Caco-2 (cell line): Measurements from ENCODE around the gene MARCHF10. TPM values are rescaled to one million over a fixed set of nuclear protein-coding genes. Genes with fewer than 3 reads are reported as not detected.

Experiments
- BruUV-seq: library from RNA; stranded (reverse); fragments of 400-500 nt; replicated peaks from 2 replicates; lab custom pipeline; 2021; lab: Mats Ljungman, UMichigan
- CTCF ChIA-PET: fragments of 300-600 bp; sonication (Branson Sonifier 250); formaldehyde crosslinking; loops from one replicate; lab custom pipeline; 2022; ENCODE audit warnings: antibody characterized with exemption; lab: Charles Lee
- POLR2A ChIA-PET: fragments of 300-600 bp; sonication (Branson Sonifier 250); formaldehyde crosslinking; loops from one replicate; lab custom pipeline; 2022; ENCODE audit warnings: antibody characterized with exemption; lab: Charles Lee
- DNase-seq, 2 experiments: peaks; one replicate each; pipeline versions ENCODE4 v3.0.0 to v3.0.0-alpha.2; 2020 to 2022
- H3K27me3 ChIP-seq: replicated peaks from 2 replicates; pipeline ENCODE4 v1.6.0; 2011; ENCODE audit warnings: low read length; ENCODE audit not compliant: control insufficient read depth, insufficient read depth
- H3K36me3 ChIP-seq: 2 replicates; pipeline ENCODE4 v1.5.1; 2011; ENCODE audit warnings: low read length; ENCODE audit not compliant: control insufficient read depth, insufficient read depth
- H3K4me1 ChIP-seq: fragments of 250-450 bp; sonication (Bioruptor Pico); 2 replicates; pipeline ENCODE4 v1.5.1; 2020; ENCODE audit warnings: mild to moderate bottlenecking
- H3K4me3 ChIP-seq: 2 replicates; pipeline ENCODE4 v1.5.1; 2011; ENCODE audit warnings: low read depth, mild to moderate bottlenecking, control low read depth, low read length
- H3K9me3 ChIP-seq: fragments of 250-450 bp; sonication (Bioruptor Pico); 2 replicates; pipeline ENCODE4 v1.5.1; 2020; ENCODE audit warnings: mild to moderate bottlenecking, moderate library complexity
- H3K27ac Mint-ChIP-seq: one replicate; pipeline ENCODE4 v1.8.0; 2022; ENCODE audit warnings: mixed read lengths; ENCODE audit not compliant: unreplicated experiment
- H3K27me3 Mint-ChIP-seq: one replicate; pipeline ENCODE4 v1.8.0; 2022; ENCODE audit warnings: mixed read lengths; ENCODE audit not compliant: insufficient read depth, unreplicated experiment
- H3K36me3 Mint-ChIP-seq: one replicate; pipeline ENCODE4 v1.8.0; 2022; ENCODE audit warnings: mild to moderate bottlenecking, mixed read lengths; ENCODE audit not compliant: insufficient read depth, unreplicated experiment
- H3K4me1 Mint-ChIP-seq: one replicate; pipeline ENCODE4 v1.8.0; 2022; ENCODE audit warnings: low read depth, mixed read lengths; ENCODE audit not compliant: unreplicated experiment
- H3K4me3 Mint-ChIP-seq: one replicate; pipeline ENCODE4 v1.8.0; 2022; ENCODE audit warnings: mild to moderate bottlenecking, moderate library complexity, mixed read lengths; ENCODE audit not compliant: unreplicated experiment
- H3K9me3 Mint-ChIP-seq: one replicate; pipeline ENCODE4 v1.8.0; 2022; ENCODE audit warnings: mixed read lengths; ENCODE audit not compliant: unreplicated experiment
- intact Hi-C: fragments of 100-400 bp; cut with micrococcal nuclease; formaldehyde crosslinking; loops from one replicate; pipeline ENCODE4 v1.10.0; 2022; ENCODE audit not compliant: unreplicated experiment
- total RNA-seq: library from RNA; stranded (reverse); gene quantifications from 2 replicates; pipeline ENCODE4 v1.2.3, GENCODE V29; 2022
- TF ChIP-seq, protein P1 (sequence below), 2 experiments: fragments of 200-600 bp in 1 of 2; IDR thresholded peaks; 1 replicate in 1 of 2; 2 replicates in 1 of 2; pipeline versions ENCODE4 v1.5.1 to v1.8.0; 2011 to 2022; ENCODE audit warnings: antibody characterized with exemption in 1 of 2, control low read depth in 1 of 2, inconsistent platforms in 1 of 2, low read depth in 1 of 2, low read length in 1 of 2, mild to moderate bottlenecking in 1 of 2, moderate library complexity in 1 of 2; ENCODE audit not compliant: insufficient read depth in 1 of 2, severe bottlenecking in 1 of 2, unreplicated experiment in 1 of 2

Gene MARCHF10
- total RNA-seq, 1 experiment from 2014 or later = not detected

- Mint-ChIP-seq H3K9me3 (no peaks in the 10 kb centered on the region), H3K36me3 (peaks cover 5% of the 10 kb centered on the region), H3K27me3 (peaks cover 18% of the 10 kb centered on the region), H3K4me1 (peaks cover 10% of the 10 kb centered on the region), H3K4me3 (no peak overlapping the region), H3K27ac (no peak overlapping the region)
- intact Hi-C loops = no loop called here
- Histone ChIP-seq H3K4me3 (no peak overlapping the region), H3K4me1 (0 out of 2 replicates have a peak, but pooled peaks cover 3% of the 10 kb centered on the region), H3K36me3 (no peaks in the 10 kb centered on the region), H3K27me3 (no peaks in the 10 kb centered on the region), H3K9me3 (0 out of 2 replicates have a peak, but pooled peaks cover 2% of the 10 kb centered on the region)
- ChIA-PET POLR2A (no interaction called here), CTCF (no interaction called here)
- BruUV-seq = no TSS peak
- no peak for DNase-seq
- TF ChIP-seq, protein P1, sequence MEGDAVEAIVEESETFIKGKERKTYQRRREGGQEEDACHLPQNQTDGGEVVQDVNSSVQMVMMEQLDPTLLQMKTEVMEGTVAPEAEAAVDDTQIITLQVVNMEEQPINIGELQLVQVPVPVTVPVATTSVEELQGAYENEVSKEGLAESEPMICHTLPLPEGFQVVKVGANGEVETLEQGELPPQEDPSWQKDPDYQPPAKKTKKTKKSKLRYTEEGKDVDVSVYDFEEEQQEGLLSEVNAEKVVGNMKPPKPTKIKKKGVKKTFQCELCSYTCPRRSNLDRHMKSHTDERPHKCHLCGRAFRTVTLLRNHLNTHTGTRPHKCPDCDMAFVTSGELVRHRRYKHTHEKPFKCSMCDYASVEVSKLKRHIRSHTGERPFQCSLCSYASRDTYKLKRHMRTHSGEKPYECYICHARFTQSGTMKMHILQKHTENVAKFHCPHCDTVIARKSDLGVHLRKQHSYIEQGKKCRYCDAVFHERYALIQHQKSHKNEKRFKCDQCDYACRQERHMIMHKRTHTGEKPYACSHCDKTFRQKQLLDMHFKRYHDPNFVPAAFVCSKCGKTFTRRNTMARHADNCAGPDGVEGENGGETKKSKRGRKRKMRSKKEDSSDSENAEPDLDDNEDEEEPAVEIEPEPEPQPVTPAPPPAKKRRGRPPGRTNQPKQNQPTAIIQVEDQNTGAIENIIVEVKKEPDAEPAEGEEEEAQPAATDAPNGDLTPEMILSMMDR (IDR thresholded peaks at IDR 0.05; ENCODE audit: insufficient read depth in 1 of 2, low read depth in 1 of 2, low read length in 1 of 2, severe bottlenecking in 1 of 2, unreplicated experiment in 1 of 2) = no peak
These were observed 88.5 kb downstream of the MARCHF10 start for GRCh38 chr17:62719586-62719985.

DNA sequence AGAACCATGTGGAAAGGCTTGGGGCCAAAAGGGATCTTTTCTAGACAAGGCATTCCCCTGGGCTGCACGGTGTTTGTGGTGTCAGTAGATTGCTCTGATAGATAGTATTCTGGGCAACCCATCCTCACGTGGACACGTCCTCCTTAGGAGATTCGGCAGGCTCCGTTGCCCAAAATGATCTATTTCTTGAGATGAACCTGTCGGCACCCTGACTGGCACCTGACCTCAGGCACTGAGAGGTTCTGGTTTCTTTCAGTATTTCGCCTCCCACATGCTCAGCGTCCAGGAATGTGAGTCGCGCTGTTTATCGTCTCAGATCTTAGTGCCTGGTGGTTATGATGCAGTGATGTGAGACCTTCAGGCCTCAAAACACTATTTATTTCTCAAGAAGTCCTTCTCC lies 89.7 kb downstream of the MARCHF10 start:
- Mint-ChIP-seq H3K4me3 (no peak overlapping the region), H3K9me3 (no peaks in the 10 kb centered on the region), H3K27me3 (peaks cover 14% of the 10 kb centered on the region), H3K27ac (no peak overlapping the region), H3K4me1 (peaks cover 10% of the 10 kb centered on the region), H3K36me3 (no peaks in the 10 kb centered on the region)
- H3K4me1 ChIP-seq = no peaks in the 10 kb centered on the region
- H3K36me3 ChIP-seq = no peaks in the 10 kb centered on the region
- TF ChIP-seq, protein P1 (IDR thresholded peaks at IDR 0.05; ENCODE audit: insufficient read depth in 1 of 2, low read depth in 1 of 2, low read length in 1 of 2, severe bottlenecking in 1 of 2, unreplicated experiment in 1 of 2) = no peak
- no peaks in the 10 kb centered on the region for H3K27me3 ChIP-seq
- DNase-seq = no peak
- H3K4me3 ChIP-seq = no peak overlapping the region
- no TSS peak for BruUV-seq
- POLR2A ChIA-PET = no interaction called here
- CTCF ChIA-PET = no interaction called here
- 0 out of 2 replicates have a peak, but pooled peaks cover 2% of the 10 kb centered on the region for H3K9me3 ChIP-seq
- intact Hi-C loops = no loop called here

DNA sequence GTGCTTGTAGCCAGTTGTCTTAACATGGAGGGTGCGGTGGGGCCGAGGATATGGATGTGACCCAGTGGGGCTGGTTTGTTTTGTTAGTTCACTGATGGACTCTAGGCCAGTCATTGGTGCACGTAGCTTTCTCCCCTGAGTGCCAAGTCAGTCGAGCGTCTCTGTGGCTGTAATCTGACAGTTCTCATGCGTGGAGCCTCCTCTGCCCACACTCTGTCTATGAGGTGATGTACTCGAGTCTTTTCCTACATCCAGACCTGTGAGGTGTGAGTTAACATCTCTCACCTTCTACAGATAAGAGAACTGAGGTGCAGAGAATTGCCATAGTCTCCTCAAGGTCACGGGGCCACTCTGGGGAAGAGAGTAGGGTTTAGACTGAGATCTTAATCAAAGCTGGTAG lies 90.2 kb downstream of the MARCHF10 start:
- H3K36me3 ChIP-seq = no peaks in the 10 kb centered on the region
- POLR2A ChIA-PET = no interaction called here
- CTCF ChIA-PET = no interaction called here
- Mint-ChIP-seq H3K27me3 (peaks cover 16% of the 10 kb centered on the region), H3K27ac (no peak overlapping the region), H3K4me1 (peaks cover 10% of the 10 kb centered on the region), H3K9me3 (no peaks in the 10 kb centered on the region), H3K4me3 (no peak overlapping the region), H3K36me3 (no peaks in the 10 kb centered on the region)
- intact Hi-C loops = no loop called here
- TF ChIP-seq, protein P1 (IDR thresholded peaks at IDR 0.05; ENCODE audit: insufficient read depth in 1 of 2, low read depth in 1 of 2, low read length in 1 of 2, severe bottlenecking in 1 of 2, unreplicated experiment in 1 of 2) = no peak
- H3K9me3 ChIP-seq = 0 out of 2 replicates have a peak, but pooled peaks cover 2% of the 10 kb centered on the region
- no peak for DNase-seq
- no peak overlapping the region for H3K4me3 ChIP-seq
- no TSS peak for BruUV-seq
- H3K27me3 ChIP-seq = no peaks in the 10 kb centered on the region
- H3K4me1 ChIP-seq = no peaks in the 10 kb centered on the region
